GM19099 (cell line): ENCODE data around the gene HS3ST5.

Experiments
- POLR2A ChIP-seq: IDR thresholded peaks from 3 replicates; pipeline ENCODE4 v1.6.1; 2011; ENCODE audit warnings: low read depth; ENCODE audit not compliant: insufficient read length; ENCODE audit errors: extremely low read depth

Gene HS3ST5

DNA sequence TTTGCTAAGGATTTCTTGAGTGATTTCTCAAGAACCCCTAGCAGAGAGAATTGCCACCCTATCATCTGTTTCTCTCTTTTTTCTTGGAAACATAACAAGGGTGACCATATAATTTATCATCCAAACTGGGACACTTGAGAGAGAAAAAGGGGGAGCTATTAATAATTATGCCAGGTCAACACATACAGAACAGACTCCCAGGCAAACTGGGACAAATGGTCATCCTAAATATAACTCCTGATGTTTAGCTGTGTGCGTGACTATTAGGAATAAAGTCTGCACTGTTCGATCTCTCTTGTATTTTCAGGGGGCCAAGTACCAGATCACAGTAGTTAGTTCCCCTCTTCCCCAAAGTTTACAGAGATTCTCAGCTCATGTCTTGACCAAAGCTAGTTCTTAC, 11.7 kb upstream of the HS3ST5 start:
- TF ChIP-seq POLR2A: no peak

DNA sequence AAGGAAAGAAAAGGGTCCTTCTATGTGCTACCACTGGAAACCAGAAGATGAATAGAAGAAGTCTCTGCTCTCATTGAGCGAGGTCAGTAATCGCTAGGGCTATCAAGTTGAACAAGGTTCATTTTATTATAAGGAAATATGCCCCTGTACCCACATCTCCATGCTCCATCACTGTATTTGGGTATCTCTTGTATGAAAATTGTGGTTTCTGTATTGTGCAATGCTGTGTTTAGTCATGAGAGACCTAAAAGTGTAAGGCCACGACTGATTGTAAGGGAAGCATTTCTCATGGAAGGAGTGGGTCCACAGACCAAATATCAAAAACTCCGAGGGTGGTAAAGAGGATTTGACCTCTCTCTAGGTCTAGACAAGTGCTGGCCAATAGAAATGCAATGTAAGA, 3.6 kb upstream of the HS3ST5 start:
- TF ChIP-seq POLR2A: no peak

DNA sequence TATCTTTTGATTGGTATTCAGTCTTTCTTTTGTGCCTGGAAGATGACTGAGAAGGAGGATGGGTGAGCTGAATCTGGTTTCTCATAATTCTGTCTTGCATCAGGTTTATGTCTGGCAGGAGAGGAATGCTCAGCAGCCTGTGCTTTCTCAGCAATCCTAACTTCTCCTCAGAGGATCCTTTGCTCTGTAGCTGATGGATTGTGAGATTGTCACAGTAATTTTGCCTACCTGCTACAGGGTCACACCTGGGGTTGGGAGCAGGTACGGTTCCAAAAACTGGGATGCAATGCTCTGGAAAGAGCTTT, 2.1 kb upstream of the HS3ST5 start:
- no peak for TF ChIP-seq POLR2A

DNA sequence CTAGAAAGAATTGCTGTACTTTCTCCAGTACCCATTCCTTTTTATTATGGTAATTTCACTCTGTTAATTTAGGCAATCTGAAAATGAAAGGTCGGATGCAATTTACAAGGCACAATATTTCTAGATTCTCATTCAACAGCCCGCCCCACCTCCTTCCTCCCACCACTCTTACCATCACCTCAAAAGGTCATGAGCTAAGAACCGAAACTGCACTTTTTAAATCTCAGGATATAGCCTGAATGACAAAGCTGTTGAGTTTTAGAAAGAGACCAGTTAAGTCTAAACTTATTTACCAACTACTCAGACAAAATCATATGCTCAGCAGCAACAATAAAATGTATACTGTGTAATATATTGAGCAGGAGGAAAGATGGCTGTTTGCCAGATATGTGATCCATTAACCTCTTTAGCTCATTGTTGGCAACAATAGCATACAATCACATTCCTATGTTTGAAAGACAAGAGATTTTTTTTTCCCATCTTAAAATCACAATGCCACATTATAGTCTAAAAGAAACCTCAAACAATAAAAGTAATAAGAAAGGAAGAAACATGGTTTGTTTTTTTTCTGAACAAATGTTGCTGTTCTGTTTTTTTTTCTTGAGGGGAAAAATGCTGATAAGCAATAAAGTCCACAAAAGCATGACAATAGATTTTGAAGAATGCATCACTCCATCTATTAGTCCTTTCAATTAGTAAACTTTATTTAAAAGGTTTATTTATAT, 1.6 kb upstream of the HS3ST5 start:
- TF ChIP-seq POLR2A: no peak

DNA sequence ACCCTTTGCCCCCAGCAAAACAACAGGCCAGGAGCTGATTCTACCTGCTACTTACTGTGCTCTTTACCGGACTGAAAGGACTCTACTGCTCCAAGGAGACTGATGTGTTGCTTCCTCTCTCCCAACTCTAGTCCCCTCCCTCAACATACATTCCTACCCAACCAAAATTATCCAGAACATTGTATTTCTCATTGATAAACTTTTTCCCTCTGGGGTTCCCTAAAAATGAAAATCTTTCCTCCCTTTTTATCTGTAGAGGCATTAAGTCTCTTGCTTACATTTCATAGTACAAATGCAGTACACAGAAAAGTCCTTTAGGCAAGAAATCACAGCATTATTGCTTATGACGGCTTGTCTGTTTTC, 940 bp upstream of the HS3ST5 start:
- TF ChIP-seq POLR2A: no peak

DNA sequence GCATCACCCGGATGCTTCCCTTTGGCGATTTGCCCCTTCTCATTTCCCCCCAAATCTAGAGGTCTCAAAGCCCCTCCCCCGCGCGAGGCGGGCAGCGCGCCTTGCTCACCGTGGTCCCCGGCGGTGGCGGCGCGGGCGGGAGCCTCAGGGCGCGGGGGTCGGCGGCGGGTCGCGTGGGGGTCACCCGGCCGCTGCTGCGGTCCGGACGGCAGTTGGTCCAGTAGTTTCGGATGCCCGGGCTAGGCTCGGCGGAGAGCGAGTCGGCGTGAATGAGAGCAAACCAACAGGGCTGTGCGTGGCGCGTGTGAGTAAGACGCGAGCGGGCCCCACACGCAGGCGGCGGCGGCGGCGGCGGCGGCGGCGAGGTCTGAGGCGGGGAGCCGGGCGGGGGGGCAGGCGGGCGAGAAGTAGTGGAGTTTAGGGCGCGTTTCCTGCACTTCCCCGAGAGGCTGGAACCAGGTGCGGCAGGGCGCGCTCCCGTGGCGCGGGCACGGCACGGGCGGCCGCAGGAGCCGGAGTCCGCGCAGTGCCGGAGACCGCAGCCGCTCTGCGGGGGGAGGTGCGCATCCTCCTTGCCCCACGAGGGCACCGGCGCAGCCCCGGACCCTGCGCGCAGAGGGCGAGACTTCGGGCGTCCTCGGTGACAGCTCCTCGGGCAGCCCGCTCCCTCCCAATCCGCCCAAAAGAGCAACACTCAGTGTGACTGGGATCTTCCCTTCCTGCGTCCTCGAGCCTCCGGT, 567 bp downstream of the HS3ST5 start:
- TF ChIP-seq POLR2A: no peak

DNA sequence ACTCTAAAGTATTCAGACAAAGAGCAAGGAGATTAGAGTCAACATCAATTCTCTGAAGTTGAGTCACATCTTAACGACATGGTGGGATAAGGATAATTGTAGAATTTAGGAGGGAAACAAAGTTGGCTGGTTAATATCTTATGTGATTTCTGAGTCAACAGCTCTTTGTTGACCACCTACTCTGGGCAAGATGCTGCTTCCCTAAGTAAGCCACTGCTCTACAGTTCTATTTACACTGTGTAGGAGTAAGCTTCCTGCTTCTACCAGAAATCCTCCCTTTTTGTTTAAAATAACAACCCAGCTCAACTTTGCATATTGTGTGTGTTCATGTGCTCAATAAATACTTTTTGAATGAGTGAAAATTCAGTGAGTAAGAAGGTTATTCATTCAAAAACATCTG, 3.1 kb downstream of the HS3ST5 start:
- no peak for TF ChIP-seq POLR2A

DNA sequence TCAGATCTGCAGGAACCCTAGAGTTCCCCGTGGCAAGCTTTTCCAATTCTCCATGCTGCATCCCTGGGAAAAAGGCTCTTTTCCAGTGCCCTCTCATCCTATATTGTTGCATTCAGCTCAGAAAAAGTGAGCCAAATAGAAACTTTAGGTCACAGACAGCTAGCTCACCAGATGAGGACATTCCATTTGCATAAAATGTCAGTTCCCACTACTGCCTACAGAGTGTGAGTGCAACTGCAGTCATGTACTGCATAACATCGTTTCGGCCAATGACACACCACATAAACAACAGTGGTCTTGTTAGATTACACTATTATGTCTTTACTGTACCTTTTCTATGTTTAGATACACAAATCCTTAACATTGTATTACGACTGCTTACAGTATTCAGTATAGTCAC, 8.6 kb downstream of the HS3ST5 start:
- TF ChIP-seq POLR2A: no peak

DNA sequence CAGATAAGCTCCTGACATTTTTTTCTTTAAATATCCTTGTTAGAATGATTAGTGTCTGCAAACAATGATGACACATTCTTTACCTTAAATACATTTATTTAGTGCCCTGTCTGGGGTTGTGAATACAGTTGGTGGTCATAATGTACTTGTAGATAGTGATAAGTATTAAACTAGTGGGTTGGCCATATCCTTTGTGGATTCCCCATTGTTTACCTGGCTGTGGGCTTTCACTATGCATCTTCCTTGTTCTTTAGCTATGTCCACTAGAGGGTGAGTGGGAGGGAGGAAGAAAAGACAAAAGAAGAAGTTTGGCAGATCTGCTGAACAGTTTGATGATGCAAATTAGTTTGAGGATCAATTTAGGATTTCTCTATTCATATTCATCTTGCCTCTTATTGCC, 15.7 kb downstream of the HS3ST5 start:
- no peak for TF ChIP-seq POLR2A

DNA sequence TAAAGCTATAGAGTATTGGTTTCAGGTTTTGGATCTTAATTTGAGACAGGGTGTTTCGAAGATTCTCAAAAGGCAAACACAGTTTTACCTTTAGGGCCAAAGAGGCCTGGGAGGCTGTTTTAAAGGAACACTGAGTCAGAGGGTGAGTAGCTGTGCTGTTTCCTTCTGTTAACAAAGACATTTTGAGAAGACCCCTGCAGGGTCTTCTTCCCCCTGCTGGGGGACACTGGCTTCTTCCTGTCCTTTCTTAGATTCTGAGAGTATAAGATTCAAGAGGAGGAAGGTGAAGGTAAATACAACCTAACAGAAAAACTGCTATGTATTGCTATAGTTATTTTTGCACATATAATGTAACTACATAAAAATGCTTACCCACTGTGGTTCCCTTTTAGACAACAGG, 19.0 kb downstream of the HS3ST5 start:
- no peak for TF ChIP-seq POLR2A

DNA sequence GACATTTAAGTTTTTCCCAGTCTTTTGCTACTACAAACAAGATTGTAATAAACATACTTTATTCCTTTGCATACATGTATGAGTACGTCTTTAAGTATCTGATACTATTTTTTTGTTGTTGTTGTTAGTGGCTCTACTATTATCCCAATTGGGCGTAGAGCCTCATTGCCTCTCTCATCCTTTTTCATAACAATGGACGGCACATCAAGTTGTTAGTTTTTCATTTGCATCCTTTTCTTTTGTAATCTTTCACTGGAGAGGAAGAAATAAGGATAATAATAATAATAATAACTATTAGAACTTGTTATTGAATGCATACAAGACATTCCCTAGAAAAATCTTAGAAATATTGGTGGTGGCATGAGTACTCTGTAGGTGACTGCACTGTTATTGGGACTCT, 23.1 kb downstream of the HS3ST5 start:
- TF ChIP-seq POLR2A: no peak

DNA sequence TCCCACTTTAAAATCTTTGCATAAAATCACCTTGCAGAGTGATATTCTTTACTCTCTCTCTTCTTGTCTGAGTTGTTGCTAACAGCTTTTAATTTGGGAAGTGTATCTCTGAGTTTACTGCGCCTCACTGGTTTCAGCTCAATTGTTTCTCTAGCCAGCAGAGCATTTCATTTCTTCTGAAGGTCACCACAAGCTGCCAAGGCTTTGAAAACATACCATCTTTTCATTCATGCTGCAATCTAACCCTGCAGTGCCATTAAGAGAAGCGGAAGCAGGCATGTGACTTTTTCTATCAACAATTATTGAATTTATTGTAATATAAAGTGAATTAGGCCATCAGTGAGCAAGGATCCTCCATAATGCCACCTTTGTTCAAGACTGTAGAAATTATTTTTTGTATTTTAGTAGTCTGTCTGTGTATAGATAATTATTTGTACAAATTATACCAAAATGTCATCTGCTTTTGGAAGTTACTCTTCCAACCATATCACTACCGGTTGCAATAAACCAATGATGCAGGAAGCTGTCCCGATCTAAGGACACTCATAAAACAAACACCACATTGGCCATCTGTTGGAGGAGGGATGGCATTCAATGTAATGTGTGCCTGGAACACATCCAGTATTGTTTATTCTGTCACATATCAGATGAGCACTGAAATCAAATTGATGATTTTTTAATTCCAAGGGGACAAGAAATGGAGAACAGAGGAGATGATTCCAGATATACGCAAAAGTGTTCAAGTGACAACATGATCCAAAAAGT, 26.8 kb downstream of the HS3ST5 start:
- no peak for TF ChIP-seq POLR2A

DNA sequence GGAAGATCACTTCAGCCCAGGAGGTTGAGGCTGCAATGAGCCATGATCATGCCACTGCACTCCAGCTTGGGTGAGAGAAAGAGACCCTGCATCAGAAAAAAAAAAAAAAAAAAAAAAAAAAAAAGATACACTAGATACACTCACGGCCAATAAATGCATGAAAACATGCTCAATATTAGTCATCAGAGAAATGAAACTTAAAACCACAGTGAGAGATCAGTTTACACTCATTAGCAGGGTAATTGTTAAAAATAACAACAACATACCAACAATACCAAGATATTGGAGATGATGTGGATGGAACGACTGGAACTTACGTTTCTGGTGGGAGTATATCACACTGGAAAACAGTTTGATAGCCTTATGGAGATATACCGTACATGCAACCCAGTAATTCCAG, 29.9 kb downstream of the HS3ST5 start:
- no peak for TF ChIP-seq POLR2A

DNA sequence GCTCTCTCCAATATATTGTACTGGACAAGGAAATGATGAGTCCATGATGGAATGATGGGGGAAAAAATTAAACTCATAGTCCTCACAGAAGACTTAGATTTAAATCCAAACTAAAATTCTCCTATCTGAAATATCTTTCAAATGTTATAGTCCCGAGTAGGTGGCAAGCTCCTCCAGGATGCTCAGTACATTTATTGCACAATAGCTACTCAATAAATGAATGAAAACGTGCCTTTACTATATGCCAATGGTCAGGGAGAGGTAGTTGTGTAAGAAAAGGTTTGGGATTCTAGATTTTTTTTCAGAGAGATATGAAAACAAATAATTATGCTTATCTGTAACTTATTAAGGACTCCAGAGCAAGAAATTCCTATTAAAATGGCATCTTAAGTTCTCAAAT, 32.8 kb downstream of the HS3ST5 start:
- no peak for TF ChIP-seq POLR2A

DNA sequence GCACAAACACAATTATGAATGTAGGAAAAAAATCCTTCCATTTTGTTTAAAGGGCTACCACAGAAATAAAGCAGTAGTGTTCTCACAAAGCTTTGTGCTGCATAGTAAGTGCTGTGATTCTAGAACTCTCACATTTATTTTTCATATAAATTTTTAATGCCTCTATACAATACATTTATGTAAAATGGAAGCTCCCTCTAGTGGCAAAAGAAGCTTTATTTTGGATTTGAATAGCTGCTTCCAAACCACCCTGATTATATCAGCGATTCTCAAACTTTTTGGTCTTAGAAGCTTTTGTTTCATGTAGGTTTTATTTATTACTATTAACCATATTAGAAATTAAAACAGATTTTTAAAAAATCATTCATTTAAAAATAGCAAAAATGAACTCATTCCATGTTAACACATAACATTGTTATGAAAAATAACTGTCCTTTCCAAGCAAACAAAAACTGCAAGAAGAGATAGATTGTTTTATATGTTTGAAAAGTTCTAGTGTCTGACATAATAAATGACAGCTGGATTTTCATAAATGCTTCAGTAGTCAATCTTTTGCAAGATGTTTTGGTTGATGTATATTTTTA, 38.4 kb downstream of the HS3ST5 start:
- no peak for TF ChIP-seq POLR2A

DNA sequence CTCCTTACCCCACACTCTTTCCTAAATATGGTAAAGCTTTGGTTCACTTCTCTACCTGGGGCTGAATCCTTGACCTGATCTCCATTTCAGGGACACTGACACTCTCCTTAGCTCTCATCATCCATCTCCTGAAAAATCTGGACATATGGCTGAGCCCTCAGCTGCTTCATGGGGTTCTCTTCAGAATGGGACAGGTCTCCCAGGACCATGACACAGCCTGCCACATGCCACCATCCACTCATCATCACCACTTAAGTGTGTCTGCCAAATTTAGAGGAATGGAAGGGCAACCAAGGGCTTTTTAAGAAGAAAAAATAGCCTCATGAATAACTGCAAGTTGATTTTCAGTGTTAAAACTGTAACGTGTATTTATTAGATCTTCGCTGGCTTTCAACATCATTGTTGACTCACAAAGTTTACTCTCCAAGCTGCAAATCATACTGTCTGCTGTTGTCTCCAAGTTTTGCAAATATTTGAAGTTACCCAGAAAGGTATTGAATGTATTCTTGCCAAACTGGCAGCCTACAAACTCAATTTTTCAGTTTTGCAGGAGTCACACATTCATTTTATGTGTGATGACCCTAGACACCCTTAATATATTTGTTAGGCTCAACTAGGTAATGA, 41.1 kb downstream of the HS3ST5 start:
- no peak for TF ChIP-seq POLR2A

DNA sequence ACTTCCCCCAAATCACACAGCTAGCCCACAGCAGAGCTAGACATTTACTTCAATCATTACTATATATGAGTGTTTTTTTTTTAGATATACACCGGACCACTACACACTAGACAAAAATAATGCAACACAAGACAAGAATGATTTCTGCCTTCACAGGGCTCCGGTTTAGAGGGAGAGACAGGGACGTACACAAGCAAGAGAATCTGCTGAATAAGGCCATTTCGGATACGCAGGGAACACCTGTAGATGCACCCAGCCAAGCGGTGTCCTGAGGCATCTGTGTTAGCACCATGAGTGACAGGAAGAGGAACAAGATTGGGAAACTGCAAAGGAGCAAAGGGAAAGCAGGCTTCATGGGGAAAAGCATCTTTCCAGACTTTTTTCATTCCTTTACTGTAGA, 45.7 kb downstream of the HS3ST5 start:
- TF ChIP-seq POLR2A: no peak
